ENCODE measurements around the gene ZNF620.
"Not testable (repeated sequence)": the region's sequence is repeated elsewhere in the genome, so short reads cannot be mapped to it uniquely, and the experiment has no call there.

Gene ZNF620

GRCh38 chr3:40502034-40502433, 3.8 kb upstream of the ZNF620 start:
- no peak for DNase-seq (ENCODE audit: low read depth in 2 of 2)

GRCh38 chr3:40504636-40505430, 1.0 kb upstream of the ZNF620 start:
- DNase-seq (ENCODE audit: low read depth in 2 of 2), result no peak

GRCh38 chr3:40511031-40511718, 5.3 kb downstream of the ZNF620 start:
- no peak for DNase-seq (ENCODE audit: low read depth in 2 of 2)

GRCh38 chr3:40516201-40516600, 10.4 kb downstream of the ZNF620 start:
- no peak for DNase-seq (ENCODE audit: low read depth in 2 of 2)

- DNase-seq (ENCODE audit: low read depth in 2 of 2), result no peak
Observed at GRCh38 chr3:40518067-40518466, 12.2 kb downstream of the ZNF620 start.

GRCh38 chr3:40518848-40519247, 13.0 kb downstream of the ZNF620 start:
- no peak for DNase-seq (ENCODE audit: low read depth in 2 of 2)

- no peak for DNase-seq (ENCODE audit: low read depth in 2 of 2)
Observed at GRCh38 chr3:40521254-40521653, 15.4 kb downstream of the ZNF620 start.

- DNase-seq (ENCODE audit: low read depth in 2 of 2), result no peak
Observed at GRCh38 chr3:40523781-40524180, 17.9 kb downstream of the ZNF620 start.

- DNase-seq (ENCODE audit: low read depth in 2 of 2), result no peak
Observed at GRCh38 chr3:40524222-40524567, 18.4 kb downstream of the ZNF620 start.

GRCh38 chr3:40524568-40525285, 18.9 kb downstream of the ZNF620 start, which contains the start of gene ZNF621:
Gene ZNF621, plus strand, starts transcription at chr3:40524960. Its CDS starts 881 bp downstream, at chr3:40525841.
- DNase-seq (ENCODE audit: low read depth in 2 of 2), result peak; percentile 62 to 72

- DNase-seq (ENCODE audit: low read depth in 2 of 2), result no peak
Observed at GRCh38 chr3:40528426-40528825, 22.6 kb downstream of the ZNF620 start.

- no peak for DNase-seq (ENCODE audit: low read depth in 2 of 2)
Observed at GRCh38 chr3:40532252-40532651, 26.4 kb downstream of the ZNF620 start.

- no peak for DNase-seq (ENCODE audit: low read depth in 2 of 2)
Observed at GRCh38 chr3:40534283-40534682, 28.4 kb downstream of the ZNF620 start.

GRCh38 chr3:40546816-40547215, 41.0 kb downstream of the ZNF620 start:
- DNase-seq (ENCODE audit: low read depth in 2 of 2), result no peak

GRCh38 chr3:40550167-40550566, 44.3 kb downstream of the ZNF620 start:
- DNase-seq (ENCODE audit: low read depth in 2 of 2), result no peak

- DNase-seq (ENCODE audit: low read depth in 2 of 2), result no peak
Observed at GRCh38 chr3:40557575-40558161, 51.8 kb downstream of the ZNF620 start.

GRCh38 chr3:40562482-40562881, 56.6 kb downstream of the ZNF620 start:
- not testable (repeated sequence) for DNase-seq (ENCODE audit: low read depth in 2 of 2)

GRCh38 chr3:40565629-40566028, 59.8 kb downstream of the ZNF620 start:
- not testable (repeated sequence) for DNase-seq (ENCODE audit: low read depth in 2 of 2)

GRCh38 chr3:40566694-40567093, 60.9 kb downstream of the ZNF620 start:
- DNase-seq (ENCODE audit: low read depth in 2 of 2), result no peak

Measured in stimulated activated CD8-positive, alpha-beta memory T cell treated with anti-CD3 and anti-CD28 coated beads, Interleukin-2, amount 100 ng/mL, for 1 hour (primary cell).